MV-4-11 (cell line): Measurements from ENCODE around the gene ANO6.

Source experiments
- DNase-seq: peaks from one replicate; lab custom pipeline; 2025; lab: John Stamatoyannopoulos, UW

The ANO6 gene

DNA sequence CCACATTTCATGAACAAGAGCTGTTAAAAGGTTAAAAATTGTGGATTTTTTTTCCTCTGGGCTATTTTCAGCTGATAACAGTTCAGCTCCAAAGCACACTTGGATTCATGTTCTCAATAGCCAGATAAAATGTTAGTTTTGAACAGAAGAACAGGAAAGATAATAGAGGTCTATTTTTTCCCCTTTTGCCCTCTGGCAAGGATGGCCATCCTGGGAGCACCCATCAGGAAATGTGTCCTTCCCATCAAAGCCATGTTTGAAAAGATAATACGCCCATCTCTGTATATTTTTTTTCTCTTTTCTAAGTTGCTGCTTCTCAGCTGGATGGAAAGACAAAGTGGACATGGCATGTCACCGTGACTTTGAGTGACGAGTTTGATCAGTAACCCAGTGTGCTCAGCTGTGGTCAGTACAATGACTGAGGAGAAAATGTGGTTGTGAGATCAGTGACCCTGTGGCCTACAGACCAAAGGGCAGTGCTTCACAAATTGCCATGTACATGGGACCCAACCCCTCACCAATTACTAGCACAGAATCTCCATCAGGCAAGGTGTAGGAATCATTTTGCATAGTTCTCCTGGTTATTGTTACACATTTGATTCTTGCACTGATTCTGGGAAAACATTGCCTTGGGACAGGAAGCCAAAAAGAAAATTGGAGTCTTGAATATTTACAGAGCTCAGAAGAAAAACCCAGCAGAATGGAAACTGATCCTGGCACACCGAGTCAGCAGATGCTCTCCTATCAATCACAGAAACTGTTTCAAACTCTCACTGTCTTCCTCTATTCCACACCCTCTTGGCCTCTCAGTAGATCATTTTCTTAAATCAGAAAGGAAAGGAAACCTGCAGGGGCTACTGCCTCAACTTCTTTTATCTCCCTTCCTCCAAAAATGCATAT, 64.3 kb downstream of the ANO6 start:
- DNase-seq = no peak

DNA sequence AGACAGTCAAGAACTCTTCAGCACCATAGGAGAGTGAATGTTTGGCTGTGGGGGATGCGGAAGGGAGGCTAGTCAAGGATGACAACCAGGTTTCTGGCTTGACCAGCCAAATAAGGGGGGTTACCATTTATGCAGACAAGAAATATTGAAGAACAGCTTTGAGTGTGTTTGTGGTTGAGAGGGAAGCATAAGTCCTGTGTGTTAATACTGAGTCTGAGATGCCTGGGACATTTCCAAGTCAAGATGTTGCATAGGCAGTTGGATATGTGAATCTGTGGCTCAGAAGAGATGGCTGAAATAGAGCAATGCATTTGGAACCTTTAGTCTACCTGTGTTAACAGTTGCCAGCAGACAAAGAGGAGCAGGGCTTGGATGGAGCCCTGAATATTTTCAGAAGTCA, 66.1 kb downstream of the ANO6 start:
- DNase-seq = no peak

DNA sequence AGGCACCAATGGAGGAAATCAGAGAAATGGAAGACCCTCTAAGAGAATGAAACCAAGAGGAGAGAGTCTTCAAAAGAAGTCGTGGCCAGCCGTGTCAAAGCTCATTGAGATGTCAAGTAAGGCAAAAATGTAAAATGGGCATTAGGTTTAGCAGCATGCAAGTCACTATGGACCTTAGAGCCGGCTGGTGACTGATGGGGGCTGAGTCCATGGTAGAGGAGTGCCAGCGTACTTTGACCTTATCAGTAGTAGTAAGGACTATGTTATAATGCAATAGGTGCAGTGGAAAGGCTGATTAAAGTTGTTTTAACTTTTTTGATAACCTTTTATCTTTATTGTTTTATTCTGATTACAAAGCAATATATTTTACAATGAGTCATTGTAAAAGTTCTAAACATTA, 66.5 kb downstream of the ANO6 start:
- DNase-seq = no peak

DNA sequence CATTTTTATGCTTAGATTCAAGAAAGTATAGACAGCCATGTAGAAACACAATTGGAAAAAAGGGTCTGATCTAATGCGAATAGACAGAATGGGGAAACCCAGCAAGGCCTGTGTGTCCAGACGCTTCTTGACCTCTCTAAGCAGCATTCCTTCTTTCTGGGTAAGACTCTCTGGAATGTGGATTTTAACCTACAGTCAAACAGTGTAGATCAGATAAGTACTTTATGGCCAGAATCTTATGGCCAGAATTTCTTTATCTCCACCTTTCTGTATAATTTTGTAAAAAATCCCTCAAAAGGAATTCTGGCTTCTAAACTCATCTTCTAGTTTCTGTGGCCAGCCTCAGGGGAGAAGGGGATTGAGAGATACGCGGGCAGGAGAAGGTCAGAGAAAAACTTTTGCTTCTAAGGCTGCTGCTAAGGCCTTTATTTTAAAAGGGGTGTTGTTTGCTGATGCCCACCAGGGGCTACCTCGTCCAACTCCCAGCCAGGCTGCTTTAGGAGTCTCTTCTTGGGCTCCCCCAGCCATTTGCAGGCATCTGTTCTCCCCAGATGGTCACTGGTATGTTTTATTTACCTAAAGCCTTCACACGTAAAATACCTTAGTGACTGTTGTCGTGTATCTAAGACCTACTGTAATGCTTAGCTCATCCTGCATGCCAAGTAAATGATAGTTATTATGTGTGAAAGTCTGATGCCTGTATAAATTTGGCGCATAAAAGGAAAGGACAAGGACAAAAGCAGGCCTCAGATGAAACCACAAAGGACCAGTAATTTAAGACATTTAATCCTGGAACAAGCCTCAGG, 68.4 kb downstream of the ANO6 start:
- no peak for DNase-seq

DNA sequence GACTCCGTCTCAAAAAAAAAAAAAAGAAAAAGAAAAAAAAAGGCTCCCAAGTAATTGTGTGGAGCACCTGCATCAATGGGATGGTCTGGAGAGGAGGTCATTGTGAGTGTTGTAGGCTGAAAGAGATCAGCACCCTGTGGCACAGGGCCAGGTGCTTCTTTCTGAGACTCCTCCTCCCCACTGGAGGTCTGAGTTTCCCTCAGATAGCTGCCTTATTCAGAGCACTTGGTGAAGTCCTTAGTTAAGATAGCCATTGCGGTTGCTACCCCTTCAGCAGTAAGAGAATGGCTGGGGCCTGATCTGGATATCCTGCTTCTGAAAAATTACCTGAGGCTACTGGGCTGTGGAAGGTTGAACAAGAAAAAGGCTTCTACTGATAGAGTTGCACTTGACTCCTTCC, 69.8 kb downstream of the ANO6 start:
- DNase-seq = no peak

DNA sequence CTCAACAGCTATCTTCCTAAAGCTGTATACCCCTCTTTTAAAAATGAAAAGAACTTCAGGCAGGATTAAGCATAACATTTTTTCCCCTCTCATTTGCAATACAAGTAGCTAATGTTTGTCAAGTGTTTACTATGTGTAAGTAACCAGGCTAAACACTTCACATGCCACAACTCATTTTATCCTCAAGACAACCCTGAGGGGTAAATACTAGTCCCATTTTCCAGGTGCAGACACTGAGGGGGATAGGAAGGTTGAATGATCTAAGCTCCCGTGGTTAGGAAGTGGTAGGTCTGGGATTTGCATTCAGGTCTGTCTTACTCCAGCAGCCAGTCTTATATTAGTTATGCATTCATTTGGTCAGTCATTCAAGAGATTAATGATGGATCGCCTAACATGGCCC, 70.7 kb downstream of the ANO6 start:
- no peak for DNase-seq

DNA sequence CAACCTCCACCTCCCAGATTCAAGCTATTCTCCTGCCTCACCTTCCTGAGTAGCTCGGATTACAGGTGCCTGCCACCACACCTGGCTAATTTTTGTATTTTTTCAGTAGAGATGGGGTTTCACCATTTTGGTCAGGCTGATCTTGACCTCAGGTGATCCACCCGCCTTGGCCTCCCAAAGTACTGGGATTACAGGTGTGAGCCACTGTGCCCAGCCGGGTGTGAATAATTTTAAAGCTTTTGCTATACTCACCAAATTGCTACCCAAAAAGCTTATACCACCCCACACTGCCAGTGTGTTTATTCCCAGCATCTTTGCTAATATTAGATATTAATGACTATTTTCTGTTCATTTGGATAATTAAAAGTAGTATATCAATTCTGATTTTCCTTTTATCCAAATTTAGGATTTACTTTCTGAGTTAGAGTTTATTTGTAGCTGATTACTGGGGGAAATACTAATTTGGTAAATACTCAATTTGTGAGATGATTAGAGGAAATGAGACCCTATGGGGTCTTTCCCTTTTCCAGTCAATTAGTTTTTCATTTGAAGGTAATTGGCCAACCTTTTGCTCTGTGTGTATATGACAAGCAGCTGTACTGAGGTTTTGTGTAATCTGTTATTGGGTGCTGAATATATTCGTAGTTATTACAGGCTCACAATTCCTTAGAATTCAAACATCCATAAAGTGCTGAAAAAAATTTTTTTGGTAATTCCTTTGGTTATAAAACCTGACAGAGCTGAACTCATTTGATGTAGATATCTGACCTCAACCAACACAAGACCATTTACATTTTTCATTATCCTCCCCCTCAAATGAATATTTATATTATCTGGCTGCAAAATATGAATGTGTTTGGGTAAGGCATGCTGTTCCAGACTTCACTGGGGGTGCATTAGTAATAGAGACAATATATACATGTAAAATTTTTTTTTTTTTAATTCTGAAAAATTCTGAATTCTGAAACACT, 73.6 kb downstream of the ANO6 start:
- DNase-seq = no peak

DNA sequence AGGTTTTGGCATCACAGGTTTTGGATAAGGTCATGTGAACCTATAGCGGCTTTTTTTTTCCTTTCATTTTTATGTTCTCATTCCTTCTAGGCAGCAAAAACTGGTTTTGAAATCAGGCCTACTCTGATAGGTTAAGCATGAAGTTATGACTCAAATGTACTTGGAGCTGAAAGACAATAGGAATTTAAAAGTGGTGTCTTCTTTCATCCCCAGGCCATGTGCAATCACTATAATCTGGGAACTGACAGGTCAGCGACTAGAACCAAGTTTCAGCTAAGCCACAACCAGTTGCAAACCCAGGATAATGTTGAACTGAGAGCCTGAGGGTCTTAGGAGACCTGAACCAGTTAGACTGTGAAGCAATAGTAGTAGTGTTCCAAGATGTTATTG, 74.3 kb downstream of the ANO6 start:
- DNase-seq = no peak

DNA sequence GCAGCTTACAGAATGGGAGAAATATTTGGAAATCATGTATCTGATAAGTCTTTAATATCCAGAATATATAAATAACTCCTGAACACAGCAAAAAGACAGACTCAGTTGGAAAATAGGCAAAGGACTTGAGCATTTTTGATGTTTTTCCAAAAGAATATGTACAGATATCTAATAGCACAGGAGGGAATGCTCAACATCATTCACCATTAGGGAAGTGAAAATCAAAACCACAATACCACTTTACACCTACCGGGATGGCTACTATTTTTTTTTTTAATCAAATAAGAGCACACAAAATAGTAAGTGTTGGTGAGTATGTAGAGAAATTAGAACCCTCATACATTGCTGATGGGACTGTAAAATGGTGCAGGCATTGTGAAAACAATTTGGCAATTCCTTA, 75.6 kb downstream of the ANO6 start:
- DNase-seq = no peak

GRCh38 chr12:45292486-45293195, 76.7 kb downstream of the ANO6 start:
- no peak for DNase-seq

- no peak for DNase-seq
Measured at GRCh38 chr12:45294906-45295305, 79.0 kb downstream of the ANO6 start.

DNA sequence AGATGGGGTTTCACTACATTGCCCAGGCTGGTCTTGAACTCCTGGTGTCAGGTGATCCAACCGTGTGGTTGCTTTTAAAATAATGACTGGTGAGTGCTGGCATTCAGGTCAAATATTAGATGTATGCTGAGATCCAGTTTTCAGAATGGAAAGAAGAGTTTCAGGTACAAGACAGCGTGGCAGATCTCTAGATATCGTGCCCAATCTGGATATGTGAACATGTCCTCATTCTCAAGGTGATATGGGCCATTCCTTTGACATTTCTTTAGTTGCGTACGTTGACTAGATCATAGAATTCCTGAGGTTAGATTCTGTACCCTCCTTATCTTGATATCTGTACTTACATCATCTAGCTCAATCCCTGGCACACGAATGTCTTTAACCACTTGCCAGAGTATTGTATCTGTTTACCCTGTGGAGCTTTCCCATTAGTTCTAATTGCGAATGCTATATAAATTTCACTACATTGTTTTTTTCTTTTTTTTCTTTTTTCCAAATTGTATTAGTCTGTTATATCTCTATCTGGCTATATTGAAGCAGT, 80.2 kb downstream of the ANO6 start:
- no peak for DNase-seq

GRCh38 chr12:45298047-45298446, 82.2 kb downstream of the ANO6 start:
- DNase-seq = no peak

DNA sequence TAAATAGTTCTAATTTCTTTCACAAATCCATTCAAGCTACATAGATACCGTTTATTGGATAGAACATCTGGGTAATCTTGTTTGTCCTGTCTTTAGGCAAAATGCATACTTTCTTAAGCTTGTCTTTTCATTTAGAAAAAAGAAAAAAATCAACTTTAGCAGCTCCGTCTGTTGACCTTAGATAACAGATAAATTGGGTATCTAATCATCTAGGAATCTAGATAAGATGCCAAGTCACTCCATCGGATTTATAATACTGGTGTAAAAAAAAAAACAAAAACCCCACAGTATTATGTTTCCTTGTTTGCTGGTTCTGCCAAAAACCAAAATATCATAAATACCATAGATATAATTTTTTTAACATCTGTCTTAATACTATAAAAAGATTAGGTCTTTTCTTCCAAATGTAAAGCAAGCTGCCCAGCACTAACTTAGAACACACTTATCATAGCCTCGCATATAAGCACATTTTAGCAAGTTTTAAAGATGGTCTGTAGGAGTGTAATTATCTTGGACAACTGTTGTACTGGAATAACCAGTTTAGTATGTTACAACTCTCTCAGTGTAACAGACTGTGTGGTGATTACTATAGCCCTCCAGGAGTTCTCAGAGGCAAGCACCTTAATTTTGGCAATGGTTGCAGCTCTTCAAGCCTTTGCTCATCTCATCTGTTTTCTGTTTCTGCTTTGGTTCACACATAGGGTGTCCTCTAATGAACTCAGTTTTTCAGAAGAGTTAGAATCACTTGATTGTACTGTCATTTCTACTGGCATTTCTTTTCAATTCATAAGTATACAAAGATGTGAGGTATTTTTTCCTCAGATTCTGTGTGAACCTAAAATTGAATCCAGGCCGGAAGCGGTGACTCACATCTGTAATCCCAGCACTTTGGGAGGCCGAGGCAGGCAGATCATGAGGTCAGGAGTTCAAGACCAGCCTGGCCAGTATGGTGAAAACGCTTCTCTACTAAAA, 83.1 kb downstream of the ANO6 start:
- DNase-seq = no peak

DNA sequence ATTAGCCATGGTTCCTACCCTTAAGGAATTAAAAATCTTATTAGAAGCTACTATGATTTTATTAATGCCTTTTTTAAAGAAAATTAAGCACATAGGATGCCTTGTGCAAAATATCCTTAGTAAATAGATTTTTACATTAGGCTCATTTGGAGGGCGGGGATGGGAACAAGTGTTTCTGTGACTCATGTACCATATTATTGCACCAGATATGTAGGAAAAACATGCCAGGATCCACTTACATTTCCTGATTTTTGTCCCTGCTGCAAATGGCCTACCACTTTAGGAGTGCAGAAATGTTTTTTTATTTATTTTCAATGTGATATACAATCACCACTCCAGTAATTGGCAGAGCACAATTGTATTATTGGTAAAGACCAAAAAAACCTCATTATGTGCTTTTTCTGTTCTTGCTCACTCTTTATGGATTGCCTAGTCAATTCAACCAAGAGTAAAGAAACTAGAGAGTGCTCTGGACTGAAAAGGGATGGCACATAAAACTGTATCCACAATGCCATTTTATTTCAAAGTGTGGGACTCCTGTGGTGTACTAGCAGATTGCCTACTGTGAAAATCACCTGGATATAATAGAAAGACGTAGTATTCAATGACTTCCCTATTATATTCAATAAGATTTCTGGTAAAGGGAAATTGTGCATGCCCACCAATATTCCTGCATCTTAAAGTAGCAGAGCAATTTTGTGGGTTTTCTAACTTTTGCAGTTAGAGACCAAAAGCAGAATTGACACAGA, 86.9 kb downstream of the ANO6 start:
- no peak for DNase-seq

DNA sequence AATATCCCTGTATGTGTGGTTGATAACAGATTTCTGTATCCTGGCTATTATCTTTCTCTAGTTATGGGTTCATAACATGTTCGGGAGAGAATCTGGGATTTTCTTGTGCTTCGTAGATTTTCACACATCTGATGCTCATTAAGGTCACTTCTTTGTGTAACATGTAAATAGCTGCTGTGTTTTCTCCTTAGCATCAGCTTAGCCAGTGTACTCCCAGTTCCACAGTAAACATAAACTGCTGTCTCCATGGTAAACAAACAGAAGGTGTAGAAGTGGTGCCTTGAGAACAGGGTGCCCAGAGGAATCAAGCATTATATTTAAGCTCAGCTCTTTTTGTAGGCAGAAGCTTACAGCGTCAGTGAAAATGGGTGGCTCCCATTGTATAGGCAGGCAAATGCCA, 88.0 kb downstream of the ANO6 start:
- no peak for DNase-seq

GRCh38 chr12:45304514-45305178, 88.8 kb downstream of the ANO6 start:
- no peak for DNase-seq

GRCh38 chr12:45305907-45306306, 90.0 kb downstream of the ANO6 start:
- DNase-seq = no peak
